ENCODE measurements around the gene EIF2S1. TPM values are rescaled to one million over a fixed set of nuclear protein-coding genes. Genes with fewer than 3 reads are reported as not detected.

The EIF2S1 gene
- polyA plus RNA-seq, 1 donor: 85.7 TPM

Other genes starting within 250 kb of the EIF2S1 start
- 0.43 TPM for gene GARIN2, start 170.9 kb upstream of the EIF2S1 start, polyA plus RNA-seq (ENCODE audit: insufficient read length)
- 12.7 TPM for gene PALS1, start 118.9 kb upstream of the EIF2S1 start, polyA plus RNA-seq (ENCODE audit: insufficient read length)
- gene ATP6V1D, start 524 bp upstream of the EIF2S1 start, polyA plus RNA-seq (ENCODE audit: insufficient read length): 67.5 TPM
- 0.89 TPM for gene PLEK2, start 51.8 kb downstream of the EIF2S1 start, polyA plus RNA-seq (ENCODE audit: insufficient read length)
- gene TMEM229B, start 128.4 kb downstream of the EIF2S1 start, polyA plus RNA-seq (ENCODE audit: insufficient read length): 0.39 TPM
- 1.7 TPM for gene PLEKHH1, start 173.0 kb downstream of the EIF2S1 start, polyA plus RNA-seq (ENCODE audit: insufficient read length)
- 12.8 TPM for gene PIGH, start 239.9 kb downstream of the EIF2S1 start, polyA plus RNA-seq (ENCODE audit: insufficient read length)

All from forelimb muscle (tissue), 1 donor.